Astrocyte (in vitro differentiated cells and primary cell): ENCODE data around the gene ARID4A.

Experiments used
- CTCF ChIP-seq: IDR thresholded peaks from 2 replicates; pipeline ENCODE4 v1.5.1; 2011; ENCODE audit warnings: low read depth, mild to moderate bottlenecking, inconsistent platforms, low read length, moderate library complexity; ENCODE audit not compliant: insufficient read depth
- EZH2 ChIP-seq: IDR thresholded peaks from 2 replicates; pipeline ENCODE4 v1.6.1; 2012; ENCODE audit warnings: mild to moderate bottlenecking, low read length, inconsistent platforms; ENCODE audit not compliant: insufficient read depth

DNA sequence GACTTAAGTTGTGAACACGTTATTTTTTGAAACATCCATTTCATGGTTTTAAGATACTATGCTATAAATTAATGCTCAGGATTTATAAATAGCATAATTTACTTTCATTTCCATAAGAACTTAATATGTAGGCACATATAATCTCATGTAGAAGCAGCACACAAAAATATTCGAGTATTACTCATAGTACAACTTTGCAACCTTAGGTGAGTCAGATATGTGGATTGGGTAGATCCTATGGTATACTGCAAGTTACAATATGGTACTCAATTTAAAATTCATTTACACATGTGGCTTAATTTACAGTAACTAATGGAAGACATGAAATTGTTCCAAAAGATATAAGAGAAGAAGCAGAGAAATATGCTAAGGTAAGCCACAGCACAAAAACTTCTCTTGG is 27.7 kb upstream of the ARID4A start:
- TF ChIP-seq CTCF, result no peak
- TF ChIP-seq EZH2, result no peak
